Esophagus muscularis mucosa (tissue), 4 donors: ENCODE results near the gene FKTN.

Experiments used
- EP300 ChIP-seq: sonication (generic); formaldehyde crosslinking; IDR thresholded peaks from one replicate; pipeline ENCODE4 v1.6.1; 2017; ENCODE audit warnings: antibody characterized with exemption
- POLR2A ChIP-seq: fragments of 450-650 bp; IDR thresholded peaks from one replicate; pipeline ENCODE4 v1.6.1; 2017; ENCODE audit warnings: antibody characterized with exemption, moderate library complexity, mild to moderate bottlenecking, low read depth
- TF ChIP-seq, protein P1 (sequence below), 3 experiments: fragments of 200-600 bp in 2 of 3; fragments of 450-650 bp in 1 of 3; sonication (generic) in 2 of 3; IDR thresholded peaks; one replicate each; pipeline ENCODE4 v1.5.1; 2017 to 2019; ENCODE audit warnings: antibody characterized with exemption in 3 of 3, mild to moderate bottlenecking in 2 of 3, moderate library complexity in 1 of 3

DNA sequence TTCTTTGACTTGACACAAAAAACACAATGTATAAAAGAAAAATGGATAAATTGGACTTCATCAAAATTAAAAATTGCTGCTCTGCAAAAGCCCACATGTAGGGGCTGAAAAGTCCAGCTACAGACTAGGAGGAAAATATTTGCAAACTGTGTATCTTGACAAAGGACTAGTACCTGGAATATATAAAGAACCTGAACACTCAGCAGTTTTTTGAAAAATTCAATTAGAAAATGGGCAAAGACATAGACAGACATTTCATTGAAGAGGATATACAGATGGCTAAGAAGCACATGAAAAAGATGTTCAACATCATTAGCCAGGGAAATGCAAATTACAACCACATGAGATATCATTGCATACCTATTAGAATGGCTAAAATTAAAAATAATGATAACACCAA, 85.9 kb downstream of the FKTN start:
- TF ChIP-seq, protein P1, sequence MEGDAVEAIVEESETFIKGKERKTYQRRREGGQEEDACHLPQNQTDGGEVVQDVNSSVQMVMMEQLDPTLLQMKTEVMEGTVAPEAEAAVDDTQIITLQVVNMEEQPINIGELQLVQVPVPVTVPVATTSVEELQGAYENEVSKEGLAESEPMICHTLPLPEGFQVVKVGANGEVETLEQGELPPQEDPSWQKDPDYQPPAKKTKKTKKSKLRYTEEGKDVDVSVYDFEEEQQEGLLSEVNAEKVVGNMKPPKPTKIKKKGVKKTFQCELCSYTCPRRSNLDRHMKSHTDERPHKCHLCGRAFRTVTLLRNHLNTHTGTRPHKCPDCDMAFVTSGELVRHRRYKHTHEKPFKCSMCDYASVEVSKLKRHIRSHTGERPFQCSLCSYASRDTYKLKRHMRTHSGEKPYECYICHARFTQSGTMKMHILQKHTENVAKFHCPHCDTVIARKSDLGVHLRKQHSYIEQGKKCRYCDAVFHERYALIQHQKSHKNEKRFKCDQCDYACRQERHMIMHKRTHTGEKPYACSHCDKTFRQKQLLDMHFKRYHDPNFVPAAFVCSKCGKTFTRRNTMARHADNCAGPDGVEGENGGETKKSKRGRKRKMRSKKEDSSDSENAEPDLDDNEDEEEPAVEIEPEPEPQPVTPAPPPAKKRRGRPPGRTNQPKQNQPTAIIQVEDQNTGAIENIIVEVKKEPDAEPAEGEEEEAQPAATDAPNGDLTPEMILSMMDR (IDR thresholded peaks at IDR 0.05): no peak
- TF ChIP-seq POLR2A: no peak
- TF ChIP-seq EP300: no peak
